ENCODE measurements around the gene PCDHGA1. TPM values are rescaled to one million over a fixed set of nuclear protein-coding genes. Genes with fewer than 3 reads are reported as not detected.

The PCDHGA1 gene
- total RNA-seq, 1 donor from 2014 or later: 0.07 TPM

DNA sequence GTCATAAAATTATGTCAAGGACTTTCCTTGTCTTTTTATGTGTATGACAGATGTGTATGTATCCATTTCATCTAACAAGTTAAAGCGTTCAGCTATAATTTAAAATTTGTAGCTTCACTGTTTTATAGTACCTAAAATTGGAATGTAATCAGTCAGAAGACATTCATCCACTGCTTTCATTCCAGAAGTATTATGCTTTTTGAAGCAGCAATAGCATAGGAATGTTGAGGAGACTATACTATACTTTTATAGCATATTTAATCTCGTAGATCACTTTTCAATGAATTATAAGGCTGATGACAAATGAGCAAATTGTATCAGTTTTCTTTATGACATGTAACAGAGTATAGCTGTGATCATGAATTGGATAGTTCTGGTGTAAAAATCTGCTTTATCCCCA is 106.9 kb downstream of the PCDHGA1 start:
- Mint-ChIP-seq H3K4me3 (no peak overlapping the region), H3K9me3 (peaks cover 2% of the 10 kb centered on the region), H3K4me1 (no peaks in the 10 kb centered on the region), H3K36me3 (ENCODE audit: low read depth) (no peaks in the 10 kb centered on the region), H3K27me3 (peaks cover 9% of the 10 kb centered on the region), H3K27ac (no peak overlapping the region)
- DNase-seq: no peak
- intact Hi-C loops (cut with micrococcal nuclease): no loop called here

GRCh38 chr5:141439411-141440141 is 109.3 kb downstream of the PCDHGA1 start:
- Mint-ChIP-seq H3K27ac (no peak overlapping the region), H3K4me1 (no peaks in the 10 kb centered on the region), H3K27me3 (peaks cover 5% of the 10 kb centered on the region), H3K4me3 (no peak overlapping the region), H3K9me3 (peaks cover 4% of the 10 kb centered on the region), H3K36me3 (ENCODE audit: low read depth) (no peaks in the 10 kb centered on the region)
- DNase-seq: no peak
- intact Hi-C loops (cut with micrococcal nuclease): no loop called here

- DNase-seq: no peak
- no peaks in the 10 kb centered on the region for H3K4me1 Mint-ChIP-seq
- peaks cover 8% of the 10 kb centered on the region for H3K27me3 Mint-ChIP-seq
- no peaks in the 10 kb centered on the region for H3K36me3 Mint-ChIP-seq (ENCODE audit: low read depth)
- no peak overlapping the region for H3K4me3 Mint-ChIP-seq
- intact Hi-C loops (cut with micrococcal nuclease): no loop called here
- peaks cover 6% of the 10 kb centered on the region for H3K9me3 Mint-ChIP-seq
- H3K27ac Mint-ChIP-seq: no peak overlapping the region
These were observed 110.0 kb downstream of the PCDHGA1 start for GRCh38 chr5:141440341-141440740.

- DNase-seq: no peak
- Mint-ChIP-seq H3K9me3 (peaks cover 6% of the 10 kb centered on the region), H3K36me3 (ENCODE audit: low read depth) (no peaks in the 10 kb centered on the region), H3K27me3 (peaks cover 9% of the 10 kb centered on the region), H3K4me3 (no peak overlapping the region), H3K4me1 (no peaks in the 10 kb centered on the region), H3K27ac (no peak overlapping the region)
- intact Hi-C loops (cut with micrococcal nuclease): no loop called here
These were observed 111.4 kb downstream of the PCDHGA1 start for GRCh38 chr5:141441571-141442170.

DNA sequence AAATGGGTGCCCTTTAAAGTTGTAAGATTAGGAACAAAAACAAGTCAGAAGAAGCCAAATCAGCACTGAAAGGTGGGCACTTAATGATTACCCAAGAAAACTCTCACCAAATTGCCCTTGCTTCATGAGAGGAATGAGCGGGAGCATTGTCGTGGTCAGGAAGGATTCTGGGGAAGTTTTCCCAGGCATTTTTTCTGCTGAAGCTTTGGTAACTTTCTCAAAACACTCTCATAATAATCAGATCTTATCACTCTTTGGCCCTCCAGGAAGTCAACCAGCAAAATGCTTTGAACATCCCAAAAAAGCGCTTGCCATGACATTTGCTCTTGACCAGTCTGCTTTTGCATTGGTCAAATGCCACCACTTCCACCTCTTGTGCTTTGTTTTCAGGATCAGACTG is 135.0 kb downstream of the PCDHGA1 start:
- H3K4me1 Mint-ChIP-seq: no peaks in the 10 kb centered on the region
- H3K27me3 Mint-ChIP-seq: peaks cover 7% of the 10 kb centered on the region
- intact Hi-C loops (cut with micrococcal nuclease): no loop called here
- no peaks in the 10 kb centered on the region for H3K36me3 Mint-ChIP-seq (ENCODE audit: low read depth)
- DNase-seq: no peak
- H3K4me3 Mint-ChIP-seq: no peak overlapping the region
- peaks cover 4% of the 10 kb centered on the region for H3K9me3 Mint-ChIP-seq
- H3K27ac Mint-ChIP-seq: no peak overlapping the region

DNA sequence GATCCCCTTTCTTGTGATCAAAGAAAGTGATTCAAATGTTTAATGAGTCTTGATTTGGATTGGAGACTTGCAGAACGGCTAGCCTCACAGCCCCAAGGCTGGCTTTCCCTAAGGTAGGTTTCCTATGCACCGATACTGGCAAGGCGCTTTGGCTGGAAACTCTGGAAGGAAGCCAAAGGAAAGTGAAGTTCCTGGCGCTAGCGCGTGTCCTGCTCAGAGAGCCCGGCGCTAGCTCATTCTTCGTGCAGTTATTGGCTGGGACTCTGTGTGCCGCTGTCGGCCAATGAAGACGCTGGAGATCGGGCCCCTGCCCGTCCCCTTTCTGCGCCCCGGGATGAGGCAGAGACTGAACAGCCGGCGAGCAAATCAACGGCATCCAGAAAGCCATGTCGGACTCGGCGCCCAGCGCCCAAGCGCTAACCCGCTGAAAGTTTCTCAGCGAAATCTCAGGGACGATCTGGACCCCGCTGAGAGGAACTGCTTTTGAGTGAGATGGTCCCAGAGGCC is 145.4 kb downstream of the PCDHGA1 start, which contains the start of gene PCDHGC3:
Gene PCDHGC3 (plus strand): TSS at position 342 of the 507 bp plus-strand sequence. CDS start 151 bp downstream, at position 493.
- H3K4me1 Mint-ChIP-seq: peaks cover 18% of the 10 kb centered on the region
- intact Hi-C loops (cut with micrococcal nuclease): loop anchor here (2.0 to 5.0 kb wide), 3 partner anchors 37 to 82 kb away; partner anchors contain the start of gene PCDHGA11
- peak; percentile 78 for DNase-seq
- peak within 1 kb of the TSS; percentile 91 for H3K4me3 Mint-ChIP-seq
- no peaks in the 10 kb centered on the region for H3K36me3 Mint-ChIP-seq (ENCODE audit: low read depth)
- no peaks in the 10 kb centered on the region for H3K9me3 Mint-ChIP-seq
- peaks cover 60% of the 10 kb centered on the region for H3K27me3 Mint-ChIP-seq
- H3K27ac Mint-ChIP-seq: no peak within 1 kb of the TSS

DNA sequence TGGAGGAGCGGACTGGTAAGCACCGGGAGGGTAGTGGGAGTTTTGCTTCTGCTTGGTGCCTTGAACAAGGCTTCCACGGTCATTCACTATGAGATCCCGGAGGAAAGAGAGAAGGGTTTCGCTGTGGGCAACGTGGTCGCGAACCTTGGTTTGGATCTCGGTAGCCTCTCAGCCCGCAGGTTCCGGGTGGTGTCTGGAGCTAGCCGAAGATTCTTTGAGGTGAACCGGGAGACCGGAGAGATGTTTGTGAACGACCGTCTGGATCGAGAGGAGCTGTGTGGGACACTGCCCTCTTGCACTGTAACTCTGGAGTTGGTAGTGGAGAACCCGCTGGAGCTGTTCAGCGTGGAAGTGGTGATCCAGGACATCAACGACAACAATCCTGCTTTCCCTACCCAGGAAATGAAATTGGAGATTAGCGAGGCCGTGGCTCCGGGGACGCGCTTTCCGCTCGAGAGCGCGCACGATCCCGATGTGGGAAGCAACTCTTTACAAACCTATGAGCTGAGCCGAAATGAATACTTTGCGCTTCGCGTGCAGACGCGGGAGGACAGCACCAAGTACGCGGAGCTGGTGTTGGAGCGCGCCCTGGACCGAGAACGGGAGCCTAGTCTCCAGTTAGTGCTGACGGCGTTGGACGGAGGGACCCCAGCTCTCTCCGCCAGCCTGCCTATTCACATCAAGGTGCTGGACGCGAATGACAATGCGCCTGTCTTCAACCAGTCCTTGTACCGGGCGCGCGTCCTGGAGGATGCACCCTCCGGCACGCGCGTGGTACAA is 146.0 kb downstream of the PCDHGA1 start:
- no peak overlapping the region for H3K27ac Mint-ChIP-seq
- H3K9me3 Mint-ChIP-seq: no peaks in the 10 kb centered on the region
- no peaks in the 10 kb centered on the region for H3K36me3 Mint-ChIP-seq (ENCODE audit: low read depth)
- peaks cover 62% of the 10 kb centered on the region for H3K27me3 Mint-ChIP-seq
- peaks cover 18% of the 10 kb centered on the region for H3K4me1 Mint-ChIP-seq
- intact Hi-C loops (cut with micrococcal nuclease): loop anchor here (5.0 kb wide), 2 partner anchors 54 to 81 kb away; partner anchors contain the start of gene PCDHGA11
- DNase-seq: peak; percentile 63
- H3K4me3 Mint-ChIP-seq: peak overlapping the region; percentile 91

DNA sequence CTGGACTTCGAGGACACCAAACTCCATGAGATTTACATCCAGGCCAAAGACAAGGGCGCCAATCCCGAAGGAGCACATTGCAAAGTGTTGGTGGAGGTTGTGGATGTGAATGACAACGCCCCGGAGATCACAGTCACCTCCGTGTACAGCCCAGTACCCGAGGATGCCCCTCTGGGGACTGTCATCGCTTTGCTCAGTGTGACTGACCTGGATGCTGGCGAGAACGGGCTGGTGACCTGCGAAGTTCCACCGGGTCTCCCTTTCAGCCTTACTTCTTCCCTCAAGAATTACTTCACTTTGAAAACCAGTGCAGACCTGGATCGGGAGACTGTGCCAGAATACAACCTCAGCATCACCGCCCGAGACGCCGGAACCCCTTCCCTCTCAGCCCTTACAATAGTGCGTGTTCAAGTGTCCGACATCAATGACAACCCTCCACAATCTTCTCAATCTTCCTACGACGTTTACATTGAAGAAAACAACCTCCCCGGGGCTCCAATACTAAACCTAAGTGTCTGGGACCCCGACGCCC is 146.8 kb downstream of the PCDHGA1 start:
- Mint-ChIP-seq H3K27ac (no peak overlapping the region), H3K36me3 (ENCODE audit: low read depth) (no peaks in the 10 kb centered on the region), H3K27me3 (peaks cover 62% of the 10 kb centered on the region)

GRCh38 chr5:141477815-141478214 is 147.5 kb downstream of the PCDHGA1 start:
- Mint-ChIP-seq H3K4me3 (no peak overlapping the region), H3K27ac (no peak overlapping the region), H3K36me3 (ENCODE audit: low read depth) (no peaks in the 10 kb centered on the region), H3K4me1 (peaks cover 18% of the 10 kb centered on the region), H3K9me3 (no peaks in the 10 kb centered on the region), H3K27me3 (peaks cover 68% of the 10 kb centered on the region)
- intact Hi-C loops (cut with micrococcal nuclease): loop anchor here (5.0 kb wide), 2 partner anchors 56 to 79 kb away; partner anchors contain the start of gene PCDHGA11
- DNase-seq: no peak

More for the DNA sequence above, 146.8 kb downstream of the PCDHGA1 start:
- Mint-ChIP-seq H3K4me3 (peak overlapping the region; percentile 91), H3K9me3 (no peaks in the 10 kb centered on the region), H3K4me1 (peaks cover 18% of the 10 kb centered on the region)
- intact Hi-C loops (cut with micrococcal nuclease): loop anchor here (5.0 kb wide), 2 partner anchors 55 to 80 kb away; partner anchors contain the start of gene PCDHGA11
- DNase-seq: no peak

- peaks cover 73% of the 10 kb centered on the region for H3K27me3 Mint-ChIP-seq
- H3K9me3 Mint-ChIP-seq: no peaks in the 10 kb centered on the region
- DNase-seq: no peak
- intact Hi-C loops (cut with micrococcal nuclease): loop anchor here (5.0 kb wide), 2 partner anchors 56 to 79 kb away; partner anchors contain the start of gene PCDHGA11
- no peak overlapping the region for H3K4me3 Mint-ChIP-seq
- H3K4me1 Mint-ChIP-seq: peaks cover 18% of the 10 kb centered on the region
- H3K27ac Mint-ChIP-seq: no peak overlapping the region
- no peaks in the 10 kb centered on the region for H3K36me3 Mint-ChIP-seq (ENCODE audit: low read depth)
These were observed 148.1 kb downstream of the PCDHGA1 start for GRCh38 chr5:141478321-141478945.

DNA sequence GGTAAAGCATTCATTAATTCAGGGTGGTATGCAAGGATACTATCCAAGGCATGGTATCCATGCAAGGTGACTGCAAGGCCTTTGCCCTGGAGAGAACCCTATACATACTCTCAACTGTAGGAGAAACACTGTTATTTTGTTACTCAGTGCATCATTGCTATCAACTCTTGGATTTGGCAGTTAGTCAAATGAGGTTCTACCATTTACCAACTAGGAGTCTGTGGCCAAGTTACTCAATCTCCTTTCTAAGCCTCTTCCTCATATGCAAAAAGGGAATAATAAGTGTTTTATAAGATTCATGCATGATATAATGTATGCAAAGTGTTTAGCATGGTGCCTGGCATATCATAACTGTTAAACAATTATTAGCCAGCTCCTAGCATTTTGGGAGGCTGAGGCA is 149.5 kb downstream of the PCDHGA1 start:
- Mint-ChIP-seq H3K27me3 (peaks cover 77% of the 10 kb centered on the region), H3K4me3 (no peak overlapping the region), H3K27ac (no peak overlapping the region), H3K4me1 (peaks cover 18% of the 10 kb centered on the region), H3K9me3 (no peaks in the 10 kb centered on the region), H3K36me3 (ENCODE audit: low read depth) (no peaks in the 10 kb centered on the region)
- intact Hi-C loops (cut with micrococcal nuclease): loop anchor here (5.0 kb wide), 3 partner anchors 57 to 78 kb away; partner anchors contain the start of genes PCDHGA10 and PCDHGA11
- no peak for DNase-seq

- Mint-ChIP-seq H3K27ac (no peak overlapping the region), H3K4me3 (no peak overlapping the region), H3K4me1 (no peaks in the 10 kb centered on the region), H3K27me3 (peaks cover 61% of the 10 kb centered on the region), H3K9me3 (no peaks in the 10 kb centered on the region), H3K36me3 (ENCODE audit: low read depth) (no peaks in the 10 kb centered on the region)
- DNase-seq: no peak
- intact Hi-C loops (cut with micrococcal nuclease): loop anchor here (5.0 kb wide), 1 partner anchor 72 kb away; the partner anchor contains the start of gene PCDHGA10
These were observed 153.6 kb downstream of the PCDHGA1 start for GRCh38 chr5:141483902-141484301.

DNA sequence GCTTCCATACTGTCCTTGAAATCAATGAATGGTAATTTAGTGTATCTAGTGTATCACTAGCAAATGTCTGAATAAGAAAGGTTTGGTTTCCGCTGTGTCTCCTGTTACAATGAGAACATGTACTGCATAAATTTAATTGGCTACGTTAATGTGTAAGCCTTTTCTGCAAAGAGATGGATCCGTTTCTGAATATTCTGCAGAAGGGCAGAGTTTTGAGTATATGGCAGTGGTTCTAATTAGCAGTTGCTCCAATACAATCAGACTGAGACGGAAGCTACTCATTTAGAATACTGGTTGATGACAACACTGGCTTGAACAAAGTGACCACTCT is 154.0 kb downstream of the PCDHGA1 start:
- no peak overlapping the region for H3K4me3 Mint-ChIP-seq
- no peaks in the 10 kb centered on the region for H3K9me3 Mint-ChIP-seq
- H3K27me3 Mint-ChIP-seq: peaks cover 61% of the 10 kb centered on the region
- no peaks in the 10 kb centered on the region for H3K36me3 Mint-ChIP-seq (ENCODE audit: low read depth)
- DNase-seq: no peak
- no peaks in the 10 kb centered on the region for H3K4me1 Mint-ChIP-seq
- intact Hi-C loops (cut with micrococcal nuclease): loop anchor here (5.0 kb wide), 1 partner anchor 72 kb away; the partner anchor contains the start of gene PCDHGA10
- H3K27ac Mint-ChIP-seq: no peak overlapping the region
